Muscle layer of duodenum (tissue), 2 donors: ENCODE data around the gene RAB31.

ENCODE experiments used
- H3K27ac ChIP-seq: one replicate; pipeline ENCODE4 v1.7.0; 2013; ENCODE audit warnings: mild to moderate bottlenecking, low read length
- H3K27me3 ChIP-seq: one replicate; pipeline ENCODE4 v1.7.0; 2013; ENCODE audit warnings: low read depth, mild to moderate bottlenecking, control low read depth, low read length
- H3K36me3 ChIP-seq, 2 donors: one replicate each; pipeline ENCODE4 v1.7.0; 2013; ENCODE audit warnings: low read length in 2 of 2, control low read depth in 1 of 2, mild to moderate bottlenecking in 1 of 2; ENCODE audit not compliant: insufficient read depth in 2 of 2, control insufficient read depth in 1 of 2
- H3K4me1 ChIP-seq, 2 donors: one replicate each; pipeline ENCODE4 v1.7.0; 2013; ENCODE audit warnings: low read length in 2 of 2, mild to moderate bottlenecking in 2 of 2, control low read depth in 1 of 2, moderate library complexity in 1 of 2; ENCODE audit not compliant: insufficient read depth in 2 of 2, control insufficient read depth in 1 of 2
- H3K4me3 ChIP-seq, 2 donors: one replicate each; pipeline ENCODE4 v1.7.0; 2013; ENCODE audit warnings: low read length in 2 of 2, low read depth in 1 of 2, mild to moderate bottlenecking in 1 of 2
- H3K9me3 ChIP-seq, 2 donors: one replicate each; pipeline ENCODE4 v1.7.0; 2013; ENCODE audit warnings: low read length in 2 of 2, control low read depth in 1 of 2, mild to moderate bottlenecking in 1 of 2; ENCODE audit not compliant: control insufficient read depth in 1 of 2
- donor health status: healthy.

Gene RAB31

GRCh38 chr18:9802175-9803062, 94.3 kb downstream of the RAB31 start:
- H3K27me3 ChIP-seq, result no peaks in the 10 kb centered on the region
- H3K36me3 ChIP-seq, result no peaks in the 10 kb centered on the region
- H3K9me3 ChIP-seq, result no peaks in the 10 kb centered on the region
- H3K4me1 ChIP-seq, result peaks cover 0 to 13% of the 10 kb centered on the region in 2 donors
- H3K27ac ChIP-seq, result no peak overlapping the region
- no peak overlapping the region for H3K4me3 ChIP-seq

GRCh38 chr18:9803063-9803697, 95.1 kb downstream of the RAB31 start:
- H3K4me1 ChIP-seq, result peaks cover 0 to 13% of the 10 kb centered on the region in 2 donors
- H3K9me3 ChIP-seq, result no peaks in the 10 kb centered on the region
- H3K36me3 ChIP-seq, result no peaks in the 10 kb centered on the region
- H3K4me3 ChIP-seq, result no peak overlapping the region
- no peaks in the 10 kb centered on the region for H3K27me3 ChIP-seq
- peak overlapping the region; percentile 35 for H3K27ac ChIP-seq

GRCh38 chr18:9803698-9804516, 95.8 kb downstream of the RAB31 start:
- peak overlapping the region; percentile 35 for H3K27ac ChIP-seq
- H3K27me3 ChIP-seq, result no peaks in the 10 kb centered on the region
- peak overlapping the region in 1 of 2 donors; percentile 13 for H3K4me3 ChIP-seq
- H3K9me3 ChIP-seq, result no peaks in the 10 kb centered on the region
- H3K4me1 ChIP-seq, result peaks cover 0 to 19% of the 10 kb centered on the region in 2 donors
- H3K36me3 ChIP-seq, result no peaks in the 10 kb centered on the region

GRCh38 chr18:9804517-9805104, 96.5 kb downstream of the RAB31 start:
- H3K4me1 ChIP-seq, result peaks cover 0 to 26% of the 10 kb centered on the region in 2 donors
- H3K4me3 ChIP-seq, result peak overlapping the region in 1 of 2 donors; percentile 13
- peak overlapping the region; percentile 35 for H3K27ac ChIP-seq
- no peaks in the 10 kb centered on the region for H3K9me3 ChIP-seq
- no peaks in the 10 kb centered on the region for H3K36me3 ChIP-seq
- no peaks in the 10 kb centered on the region for H3K27me3 ChIP-seq

- Histone ChIP-seq H3K36me3 (no peaks in the 10 kb centered on the region), H3K9me3 (no peaks in the 10 kb centered on the region), H3K27ac (no peak overlapping the region), H3K27me3 (no peaks in the 10 kb centered on the region), H3K4me3 (no peak overlapping the region), H3K4me1 (peaks cover 0 to 31% of the 10 kb centered on the region in 2 donors)
Measured at GRCh38 chr18:9806905-9807304, 98.8 kb downstream of the RAB31 start.

GRCh38 chr18:9808295-9809241, 100.5 kb downstream of the RAB31 start:
- H3K4me1 ChIP-seq, result peaks cover 0 to 24% of the 10 kb centered on the region in 2 donors
- peak overlapping the region in 1 of 2 donors; percentile 6 for H3K4me3 ChIP-seq
- H3K27ac ChIP-seq, result peak overlapping the region; percentile 12

GRCh38 chr18:9809697-9810096, 101.6 kb downstream of the RAB31 start:
- no peaks in the 10 kb centered on the region for H3K9me3 ChIP-seq
- H3K27ac ChIP-seq, result peak overlapping the region; percentile 12
- peaks cover 0 to 18% of the 10 kb centered on the region in 2 donors for H3K4me1 ChIP-seq

More at GRCh38 chr18:9808295-9809241, 100.5 kb downstream of the RAB31 start:
- Histone ChIP-seq H3K9me3 (no peaks in the 10 kb centered on the region), H3K36me3 (no peaks in the 10 kb centered on the region), H3K27me3 (no peaks in the 10 kb centered on the region)

GRCh38 chr18:9810299-9810698, 102.2 kb downstream of the RAB31 start:
- no peaks in the 10 kb centered on the region for H3K27me3 ChIP-seq
- no peak overlapping the region for H3K4me3 ChIP-seq
- H3K9me3 ChIP-seq, result no peaks in the 10 kb centered on the region
- no peaks in the 10 kb centered on the region for H3K36me3 ChIP-seq
- H3K27ac ChIP-seq, result peak overlapping the region; percentile 12
- H3K4me1 ChIP-seq, result peaks cover 0 to 18% of the 10 kb centered on the region in 2 donors

More at GRCh38 chr18:9809697-9810096, 101.6 kb downstream of the RAB31 start:
- no peak overlapping the region for H3K4me3 ChIP-seq
- H3K27me3 ChIP-seq, result no peaks in the 10 kb centered on the region
- H3K36me3 ChIP-seq, result no peaks in the 10 kb centered on the region

GRCh38 chr18:9810994-9811705, 103.0 kb downstream of the RAB31 start:
- no peak overlapping the region for H3K27ac ChIP-seq
- H3K27me3 ChIP-seq, result no peaks in the 10 kb centered on the region
- H3K9me3 ChIP-seq, result no peaks in the 10 kb centered on the region
- peaks cover 0 to 18% of the 10 kb centered on the region in 2 donors for H3K4me1 ChIP-seq
- H3K36me3 ChIP-seq, result peaks cover 0 to 4% of the 10 kb centered on the region in 2 donors
- no peak overlapping the region for H3K4me3 ChIP-seq
